Natural killer cell (primary cell): ENCODE data around the gene FOS. TPM values are rescaled to one million over a fixed set of nuclear protein-coding genes. Genes with fewer than 3 reads are reported as not detected.

Experiments
- ATAC-seq, 3 donors: fragments of 150-1000 bp in 2 of 3; fragments of 200-7000 bp in 1 of 3; cut with Tn5 transposase; 1 replicate in 1 of 3; 2 replicates in 2 of 3; pipeline ENCODE4 v1.10.0; 2021; ENCODE audit warnings: mild to moderate bottlenecking in 2 of 3, moderate library complexity in 2 of 3
- DNase-seq, 2 donors: peaks; one replicate each; pipeline versions ENCODE4 v3.0.0 to v3.0.0-alpha.2; 2013 to 2021; ENCODE audit warnings: mixed read lengths in 1 of 2
- H3K27ac ChIP-seq: one replicate; pipeline ENCODE4 v1.5.1; 2013; ENCODE audit warnings: mild to moderate bottlenecking, low read length
- H3K27me3 ChIP-seq: one replicate; pipeline ENCODE4 v1.6.1; 2013; ENCODE audit warnings: low read length; ENCODE audit not compliant: control insufficient read depth, insufficient read depth
- H3K36me3 ChIP-seq: one replicate; pipeline ENCODE4 v1.6.1; 2013; ENCODE audit warnings: low read length; ENCODE audit not compliant: control insufficient read depth, insufficient read depth
- H3K4me1 ChIP-seq: one replicate; pipeline ENCODE4 v1.6.1; 2013; ENCODE audit warnings: low read length; ENCODE audit not compliant: control insufficient read depth, insufficient read depth
- H3K4me3 ChIP-seq: one replicate; pipeline ENCODE4 v1.5.1; 2013; ENCODE audit warnings: low read length
- H3K9me3 ChIP-seq: one replicate; pipeline ENCODE4 v1.6.1; 2013; ENCODE audit warnings: low read length; ENCODE audit not compliant: control insufficient read depth, insufficient read depth
- H3K27ac Mint-ChIP-seq, 2 donors: one replicate each; pipeline ENCODE4 v1.8.0; 2022; ENCODE audit warnings: mild to moderate bottlenecking in 2 of 2, mixed read lengths in 2 of 2, moderate library complexity in 1 of 2
- H3K27me3 Mint-ChIP-seq, 2 donors: one replicate each; pipeline ENCODE4 v1.8.0; 2022; ENCODE audit warnings: low read depth in 2 of 2, mixed read lengths in 2 of 2
- H3K36me3 Mint-ChIP-seq: one replicate; pipeline ENCODE4 v1.8.0; 2022; ENCODE audit warnings: mixed read lengths
- H3K4me1 Mint-ChIP-seq, 2 donors: one replicate each; pipeline ENCODE4 v1.8.0; 2022; ENCODE audit warnings: mixed read lengths in 2 of 2
- H3K4me3 Mint-ChIP-seq: one replicate; pipeline ENCODE4 v1.8.0; 2022; ENCODE audit warnings: mild to moderate bottlenecking, moderate library complexity, mixed read lengths
- H3K9me3 Mint-ChIP-seq, 2 donors: one replicate each; pipeline ENCODE4 v1.8.0; 2022; ENCODE audit warnings: mixed read lengths in 2 of 2
- WGBS: methylation state at CpG from one replicate; pipeline ENCODE4 v1.1.7; 2013; ENCODE audit warnings: missing lambda C conversion rate; ENCODE audit not compliant: insufficient coverage; 5-methylcytosine and 5-hydroxymethylcytosine counted together
- intact Hi-C: fragments of 100-400 bp; cut with micrococcal nuclease; formaldehyde crosslinking; loops from one replicate; pipeline ENCODE4 v1.14.2; 2022
- total RNA-seq, 4 donors: library from RNA; stranded (reverse); fragments of 120-200 nt in 1 of 4; gene quantifications; one replicate each; pipeline versions ENCODE4 v1.2.3 to v1.2.4, GENCODE V29; 2013 to 2022
- TF ChIP-seq, protein P1 (sequence below): fragments of 200-600 bp; IDR thresholded peaks from one replicate; pipeline ENCODE4 v1.8.0; 2022; ENCODE audit warnings: antibody characterized with exemption

The FOS gene
- total RNA-seq, 3 donors from 2014 or later (not counting 1 experiment from before 2014, with no cell fraction given): 2,527 to 3,257 (median 3,104) TPM

DNA sequence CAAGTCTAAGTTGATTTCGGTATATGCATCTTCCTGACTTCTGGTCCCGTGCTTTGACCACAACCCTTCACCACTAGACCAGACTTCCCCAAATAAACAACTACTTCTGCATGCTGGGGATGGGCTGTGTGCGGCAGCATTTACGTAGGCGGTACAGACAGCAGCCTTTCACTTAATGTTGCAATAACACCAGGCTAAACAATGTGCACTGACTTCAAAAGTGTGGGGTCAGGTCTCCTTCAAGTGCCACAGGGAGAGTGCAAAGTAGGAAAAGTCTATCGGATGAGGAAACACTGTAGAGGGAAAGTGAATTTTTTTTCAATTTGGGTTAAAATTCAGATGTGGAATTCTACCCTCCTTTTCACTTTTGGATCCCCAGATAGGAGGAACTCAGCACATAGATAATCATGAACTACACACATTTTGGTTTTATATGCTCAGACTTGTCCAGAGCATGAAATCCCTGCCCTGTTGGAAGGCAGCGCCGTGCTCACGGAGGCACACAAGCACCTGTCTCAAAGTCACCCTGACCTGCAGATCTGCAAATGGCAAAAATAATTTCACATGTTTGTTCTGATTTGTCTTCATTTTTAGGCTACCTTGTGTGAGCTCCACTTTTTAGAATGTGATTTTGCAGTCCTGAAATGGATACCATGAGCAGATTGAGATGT is 3.6 kb upstream of the FOS start:
- Histone ChIP-seq H3K9me3 (no peaks in the 10 kb centered on the region), H3K27me3 (peaks cover 17% of the 10 kb centered on the region), H3K36me3 (peaks cover 1% of the 10 kb centered on the region), H3K4me1 (peaks cover 59% of the 10 kb centered on the region), H3K27ac (peak overlapping the region; percentile 53), H3K4me3 (no peak overlapping the region)
- WGBS: 33% methylated on average over 9 of the region's 9 CpGs
- Mint-ChIP-seq H3K27me3 (peaks cover 10 to 12% of the 10 kb centered on the region in 2 donors), H3K4me1 (peaks cover 50 to 68% of the 10 kb centered on the region in 2 donors), H3K4me3 (peak overlapping the region; percentile 67), H3K27ac (peak overlapping the region; percentile 93 to 95), H3K36me3 (no peaks in the 10 kb centered on the region), H3K9me3 (no peaks in the 10 kb centered on the region)
- ATAC-seq: peak; percentile 29 to 54 (median 41)
- intact Hi-C loops: loop anchor here (2.0 kb wide), 1 partner anchor 16 kb away; no protein-coding TSS in a partner anchor
- TF ChIP-seq, protein P1, sequence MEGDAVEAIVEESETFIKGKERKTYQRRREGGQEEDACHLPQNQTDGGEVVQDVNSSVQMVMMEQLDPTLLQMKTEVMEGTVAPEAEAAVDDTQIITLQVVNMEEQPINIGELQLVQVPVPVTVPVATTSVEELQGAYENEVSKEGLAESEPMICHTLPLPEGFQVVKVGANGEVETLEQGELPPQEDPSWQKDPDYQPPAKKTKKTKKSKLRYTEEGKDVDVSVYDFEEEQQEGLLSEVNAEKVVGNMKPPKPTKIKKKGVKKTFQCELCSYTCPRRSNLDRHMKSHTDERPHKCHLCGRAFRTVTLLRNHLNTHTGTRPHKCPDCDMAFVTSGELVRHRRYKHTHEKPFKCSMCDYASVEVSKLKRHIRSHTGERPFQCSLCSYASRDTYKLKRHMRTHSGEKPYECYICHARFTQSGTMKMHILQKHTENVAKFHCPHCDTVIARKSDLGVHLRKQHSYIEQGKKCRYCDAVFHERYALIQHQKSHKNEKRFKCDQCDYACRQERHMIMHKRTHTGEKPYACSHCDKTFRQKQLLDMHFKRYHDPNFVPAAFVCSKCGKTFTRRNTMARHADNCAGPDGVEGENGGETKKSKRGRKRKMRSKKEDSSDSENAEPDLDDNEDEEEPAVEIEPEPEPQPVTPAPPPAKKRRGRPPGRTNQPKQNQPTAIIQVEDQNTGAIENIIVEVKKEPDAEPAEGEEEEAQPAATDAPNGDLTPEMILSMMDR: no peak
- DNase-seq: peak; percentile 72 to 93

DNA sequence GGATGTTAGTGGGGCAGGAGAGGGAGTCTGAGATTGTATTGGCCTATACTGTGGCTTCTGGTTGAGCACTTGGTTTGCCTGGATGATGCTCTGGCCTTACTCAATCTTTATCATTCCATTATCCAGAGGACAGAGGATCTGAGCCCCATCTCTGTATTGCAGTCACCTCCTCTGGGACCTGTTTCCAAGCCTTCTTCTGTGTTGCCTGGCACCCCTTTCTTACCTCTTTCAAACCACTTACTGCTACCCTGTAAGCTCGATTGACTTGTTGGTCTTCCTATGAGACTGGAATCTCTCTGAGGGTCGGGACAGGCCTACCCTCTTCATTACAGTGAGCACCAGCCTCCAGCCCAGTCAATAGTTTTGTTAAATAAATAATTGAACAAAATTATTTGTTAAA is 3.0 kb upstream of the FOS start:
- H3K4me3 Mint-ChIP-seq: peak overlapping the region; percentile 67
- peaks cover 6% of the 10 kb centered on the region for H3K36me3 ChIP-seq
- TF ChIP-seq, protein P1: no peak
- H3K27ac Mint-ChIP-seq: peak overlapping the region; percentile 93 to 95
- H3K36me3 Mint-ChIP-seq: no peaks in the 10 kb centered on the region
- H3K4me3 ChIP-seq: no peak overlapping the region
- H3K27me3 ChIP-seq: peaks cover 21% of the 10 kb centered on the region
- no peaks in the 10 kb centered on the region for H3K9me3 ChIP-seq
- intact Hi-C loops: loop anchor here (2.0 kb wide), 1 partner anchor 17 kb away; no protein-coding TSS in a partner anchor
- H3K27ac ChIP-seq: peak overlapping the region; percentile 45
- no peaks in the 10 kb centered on the region for H3K9me3 Mint-ChIP-seq
- H3K4me1 ChIP-seq: peaks cover 65% of the 10 kb centered on the region
- no CpG with 5 or more reads among the region's 2 CpGs for WGBS
- ATAC-seq: no peak
- peaks cover 16 to 18% of the 10 kb centered on the region in 2 donors for H3K27me3 Mint-ChIP-seq
- no peak for DNase-seq
- H3K4me1 Mint-ChIP-seq: peaks cover 56 to 74% of the 10 kb centered on the region in 2 donors

DNA sequence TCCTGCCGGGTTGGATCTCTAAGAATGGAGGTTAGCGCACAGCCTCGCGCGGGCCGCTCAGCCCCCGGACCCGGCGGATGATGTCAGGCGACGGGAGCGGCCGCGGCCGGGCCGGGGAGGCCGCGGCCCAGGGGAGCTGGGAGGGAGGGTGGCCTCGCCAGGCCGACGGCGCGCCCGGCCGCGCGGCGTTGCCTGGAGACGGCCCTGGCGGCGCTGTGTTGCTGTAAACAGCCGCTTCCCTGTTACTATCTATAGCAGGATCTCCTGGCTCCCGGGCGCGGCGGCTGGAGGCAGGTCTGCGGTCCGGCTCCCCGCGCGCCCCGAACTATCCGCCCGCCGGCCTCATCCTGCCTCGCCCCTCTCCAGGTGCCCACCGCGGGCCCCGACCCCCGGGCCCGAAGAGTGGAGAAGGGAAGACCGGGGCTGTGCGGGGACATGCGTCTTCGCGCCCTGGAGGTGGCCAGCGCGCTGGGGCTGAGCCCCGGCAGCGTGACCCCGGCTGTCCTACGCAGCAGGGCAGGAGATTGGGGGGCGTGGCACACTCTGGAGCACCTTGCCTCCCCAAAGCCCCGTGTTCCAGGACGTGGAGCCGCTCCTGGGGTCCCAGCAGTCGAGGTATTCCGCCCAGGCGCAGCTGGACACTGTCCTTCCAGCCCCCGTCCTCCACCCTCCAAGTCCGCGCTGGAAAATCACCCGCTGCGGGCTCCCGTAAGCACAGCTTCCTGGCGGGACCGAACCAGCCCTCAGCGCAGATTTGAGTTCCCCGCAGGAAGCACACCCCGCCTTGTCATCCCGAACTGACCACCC is 1.4 kb upstream of the FOS start:
- TF ChIP-seq, protein P1: no peak
- intact Hi-C loops: loop anchor here (1.0 kb wide), 1 partner anchor 28 kb away; no protein-coding TSS in a partner anchor
- H3K27me3 Mint-ChIP-seq: peaks cover 20 to 26% of the 10 kb centered on the region in 2 donors

More for the DNA sequence above, 1.4 kb upstream of the FOS start:
- Mint-ChIP-seq H3K27ac (peak overlapping the region; percentile 93 to 95), H3K36me3 (peaks cover 7% of the 10 kb centered on the region), H3K9me3 (no peaks in the 10 kb centered on the region), H3K4me3 (peak overlapping the region; percentile 93), H3K4me1 (peaks cover 63 to 79% of the 10 kb centered on the region in 2 donors)
- under 1% methylated on average over 81 of the region's 81 CpGs for WGBS
- Histone ChIP-seq H3K36me3 (peaks cover 16% of the 10 kb centered on the region), H3K27ac (peak overlapping the region; percentile 84), H3K27me3 (peaks cover 21% of the 10 kb centered on the region), H3K4me3 (peak overlapping the region; percentile 97), H3K4me1 (peaks cover 69% of the 10 kb centered on the region), H3K9me3 (no peaks in the 10 kb centered on the region)
- peak; percentile 28 to 65 (median 52) for ATAC-seq
- DNase-seq: peak; percentile 79 to 89
